Osteoblast (primary cell): ENCODE measurements around the gene SVOPL. TPM values are rescaled to one million over a fixed set of nuclear protein-coding genes. Genes with fewer than 3 reads are reported as not detected.
"Not testable (repeated sequence)": the region's sequence is repeated elsewhere in the genome, so short reads cannot be mapped to it uniquely, and the experiment has no call there.

Experiments
- DNase-seq: peaks from one replicate; pipeline ENCODE4 v3.0.0; 2011; ENCODE audit warnings: low spot score, mixed read lengths; ENCODE audit not compliant: insufficient read length; ENCODE audit errors: missing footprints
- H2AFZ ChIP-seq: 2 replicates; pipeline ENCODE4 v1.6.0; 2011; ENCODE audit warnings: mild to moderate bottlenecking, low read length
- H3K27ac ChIP-seq: 2 replicates; pipeline ENCODE4 v1.5.1; 2011; ENCODE audit warnings: mild to moderate bottlenecking, low read depth, low read length, moderate library complexity
- H3K27me3 ChIP-seq: 2 replicates; pipeline ENCODE4 v1.6.0; 2012; ENCODE audit warnings: mild to moderate bottlenecking, control low read depth, inconsistent platforms, low read length, moderate library complexity; ENCODE audit not compliant: insufficient read depth
- H3K36me3 ChIP-seq: 2 replicates; pipeline ENCODE4 v1.5.1; 2011; ENCODE audit warnings: mild to moderate bottlenecking, low read length, control low read depth, moderate library complexity; ENCODE audit not compliant: insufficient read depth
- H3K4me1 ChIP-seq: 2 replicates; pipeline ENCODE4 v1.5.1; 2011; ENCODE audit warnings: mild to moderate bottlenecking, low read length, control low read depth, moderate library complexity; ENCODE audit not compliant: insufficient read depth
- H3K4me2 ChIP-seq: 2 replicates; pipeline ENCODE4 v1.6.0; 2011; ENCODE audit warnings: mild to moderate bottlenecking, low read length; ENCODE audit not compliant: insufficient read depth
- H3K4me3 ChIP-seq: fragments of 200-600 bp; sonication (generic); 3 replicates; pipeline ENCODE4 v1.5.1; 2012; ENCODE audit warnings: mild to moderate bottlenecking, low read length, inconsistent platforms; ENCODE audit not compliant: insufficient read depth
- H3K79me2 ChIP-seq: 2 replicates; pipeline ENCODE4 v1.6.0; 2012; ENCODE audit warnings: mild to moderate bottlenecking, low read length, control low read depth, inconsistent platforms; ENCODE audit not compliant: insufficient read depth
- H3K9me3 ChIP-seq: 2 replicates; pipeline ENCODE4 v1.5.1; 2011; ENCODE audit warnings: low read depth, low read length, control low read depth
- H4K20me1 ChIP-seq: 2 replicates; pipeline ENCODE4 v1.6.0; 2012; ENCODE audit warnings: mild to moderate bottlenecking, low read length, control low read depth; ENCODE audit not compliant: insufficient read depth
- CTCF ChIP-seq: IDR thresholded peaks from 2 replicates; pipeline ENCODE4 v1.5.1; 2011; ENCODE audit warnings: mild to moderate bottlenecking, low read depth, low read length, moderate library complexity; ENCODE audit errors: extremely low read depth
- total RNA-seq: library from RNA; depleted of rRNA; stranded (reverse); fragments of >200 nt; gene quantifications from 2 replicates; pipeline ENCODE4 v1.2.3, GENCODE V29; 2012

SVOPL gene
- total RNA-seq, 1 donor: not detected

GRCh38 chr7:138738551-138739335, 37.6 kb upstream of the SVOPL start:
- Histone ChIP-seq H3K27me3 (no peaks in the 10 kb centered on the region), H4K20me1 (no peaks in the 10 kb centered on the region), H3K4me3 (peak overlapping the region; percentile 31), H2AFZ (peak overlapping the region; percentile 49), H3K4me1 (peaks cover 3% of the 10 kb centered on the region), H3K27ac (no peak overlapping the region), H3K79me2 (no peaks in the 10 kb centered on the region), H3K36me3 (no peaks in the 10 kb centered on the region), H3K4me2 (peak overlapping the region; percentile 59), H3K9me3 (no peaks in the 10 kb centered on the region)
- peak; percentile 98 for TF ChIP-seq CTCF
- peak; percentile 87 for DNase-seq

GRCh38 chr7:138738114-138738513, 37.0 kb upstream of the SVOPL start:
- Histone ChIP-seq H3K27ac (no peak overlapping the region), H4K20me1 (no peaks in the 10 kb centered on the region), H3K4me1 (peaks cover 3% of the 10 kb centered on the region), H3K36me3 (no peaks in the 10 kb centered on the region), H2AFZ (no peak overlapping the region), H3K9me3 (no peaks in the 10 kb centered on the region), H3K79me2 (no peaks in the 10 kb centered on the region), H3K4me2 (peak overlapping the region; percentile 59), H3K27me3 (no peaks in the 10 kb centered on the region), H3K4me3 (no peak overlapping the region)
- DNase-seq: no peak
- TF ChIP-seq CTCF: no peak

GRCh38 chr7:138735399-138735798, 34.2 kb upstream of the SVOPL start:
- Histone ChIP-seq H3K9me3 (no peaks in the 10 kb centered on the region), H3K79me2 (no peaks in the 10 kb centered on the region), H2AFZ (no peak overlapping the region), H3K27me3 (no peaks in the 10 kb centered on the region), H3K4me1 (no peaks in the 10 kb centered on the region), H3K4me2 (no peak overlapping the region), H4K20me1 (no peaks in the 10 kb centered on the region), H3K36me3 (no peaks in the 10 kb centered on the region), H3K27ac (no peak overlapping the region), H3K4me3 (no peak overlapping the region)
- no peak for DNase-seq
- no peak for TF ChIP-seq CTCF

- not testable (repeated sequence) for H3K4me1 ChIP-seq, DNase-seq, H3K4me2 ChIP-seq, H3K27ac ChIP-seq, H3K79me2 ChIP-seq, H3K27me3 ChIP-seq, H2AFZ ChIP-seq, H3K36me3 ChIP-seq, H4K20me1 ChIP-seq, H3K4me3 ChIP-seq, H3K9me3 ChIP-seq
Measured at GRCh38 chr7:138731733-138732132, 30.6 kb upstream of the SVOPL start.
